Epithelial cell of proximal tubule (primary cell): ENCODE data around the gene NAA80. TPM values are rescaled to one million over a fixed set of nuclear protein-coding genes. Genes with fewer than 3 reads are reported as not detected.
"Not testable (repeated sequence)": the region's sequence is repeated elsewhere in the genome, so short reads cannot be mapped to it uniquely, and the experiment has no call there.

Source experiments
- DNase-seq: peaks from one replicate; pipeline ENCODE4 v3.0.0-alpha.2; 2011; ENCODE audit warnings: low read depth
- H3K4me3 ChIP-seq: 2 replicates; pipeline ENCODE4 v1.5.1; 2011; ENCODE audit warnings: low read depth, mild to moderate bottlenecking, low read length
- CTCF ChIP-seq: conservative IDR thresholded peaks from 2 replicates; pipeline ENCODE4 v1.5.1; 2012; ENCODE audit warnings: low read depth, mild to moderate bottlenecking, low read length
- total RNA-seq: library from RNA; depleted of rRNA; stranded (reverse); fragments of >200 nt; gene quantifications from 2 replicates; pipeline ENCODE4 v1.2.3, GENCODE V29; 2015

NAA80 gene
- total RNA-seq, 1 donor from 2014 or later: 19.4 TPM

- H3K4me3 ChIP-seq: no peak overlapping the region
- DNase-seq: no peak
- no peak for TF ChIP-seq CTCF
These were observed 12.6 kb downstream of the NAA80 start for GRCh38 chr3:50286322-50287227.

GRCh38 chr3:50284121-50284520 lies 15.1 kb downstream of the NAA80 start:
- H3K4me3 ChIP-seq, DNase-seq: not testable (repeated sequence)

- no peak for DNase-seq
- no peak overlapping the region for H3K4me3 ChIP-seq
- no peak for TF ChIP-seq CTCF
These were observed 19.8 kb downstream of the NAA80 start for GRCh38 chr3:50279255-50280016.

- no peak for DNase-seq
- H3K4me3 ChIP-seq: no peak within 1 kb of the TSS
- TF ChIP-seq CTCF: no peak
These were observed 20.4 kb downstream of the NAA80 start, which contains the start of gene LSMEM2 for GRCh38 chr3:50278880-50279224. TSS of gene LSMEM2 (plus strand) at chr3:50279087. CDS start at chr3:50279114, 27 bp downstream.

- no peak overlapping the region for H3K4me3 ChIP-seq
- DNase-seq: no peak
- no peak for TF ChIP-seq CTCF
These were observed 20.9 kb downstream of the NAA80 start for GRCh38 chr3:50278123-50278879.

GRCh38 chr3:50276762-50277101 lies 22.5 kb downstream of the NAA80 start:
- DNase-seq: no peak
- H3K4me3 ChIP-seq: no peak overlapping the region
- no peak for TF ChIP-seq CTCF
